Measurements from ENCODE around the gene EFNA5. TPM values are rescaled to one million over a fixed set of nuclear protein-coding genes. Genes with fewer than 3 reads are reported as not detected.

The EFNA5 gene
- total RNA-seq, 1 donor from 2014 or later, result 43.0 TPM

DNA sequence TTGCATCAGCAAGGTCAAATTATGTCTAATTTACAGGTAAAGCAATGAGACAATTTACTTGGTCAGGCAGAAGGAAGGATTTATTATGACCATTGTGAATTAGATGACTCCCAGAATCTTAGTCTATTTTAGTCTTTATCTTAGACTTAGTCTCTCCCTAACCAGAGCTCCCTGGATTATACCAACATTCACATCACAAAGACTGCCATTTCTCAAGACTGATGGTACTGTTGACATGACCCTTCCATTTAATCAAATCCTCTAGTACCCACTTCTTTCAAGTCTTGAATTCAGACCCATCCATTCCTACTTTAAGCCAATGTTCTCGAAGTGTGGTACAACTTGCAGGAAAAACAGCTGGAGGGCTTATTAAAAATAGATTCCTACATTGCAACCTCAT is 257.0 kb downstream of the EFNA5 start:
- Mint-ChIP-seq H3K4me3 (no peak overlapping the region), H3K36me3 (ENCODE audit: low read depth) (peaks cover 8% of the 10 kb centered on the region), H3K27me3 (ENCODE audit: low read depth) (no peaks in the 10 kb centered on the region), H3K4me1 (peaks cover 16% of the 10 kb centered on the region), H3K27ac (ENCODE audit: unreplicated experiment) (no peak overlapping the region), H3K9me3 (peaks cover 4% of the 10 kb centered on the region)
- TF ChIP-seq, protein P1, sequence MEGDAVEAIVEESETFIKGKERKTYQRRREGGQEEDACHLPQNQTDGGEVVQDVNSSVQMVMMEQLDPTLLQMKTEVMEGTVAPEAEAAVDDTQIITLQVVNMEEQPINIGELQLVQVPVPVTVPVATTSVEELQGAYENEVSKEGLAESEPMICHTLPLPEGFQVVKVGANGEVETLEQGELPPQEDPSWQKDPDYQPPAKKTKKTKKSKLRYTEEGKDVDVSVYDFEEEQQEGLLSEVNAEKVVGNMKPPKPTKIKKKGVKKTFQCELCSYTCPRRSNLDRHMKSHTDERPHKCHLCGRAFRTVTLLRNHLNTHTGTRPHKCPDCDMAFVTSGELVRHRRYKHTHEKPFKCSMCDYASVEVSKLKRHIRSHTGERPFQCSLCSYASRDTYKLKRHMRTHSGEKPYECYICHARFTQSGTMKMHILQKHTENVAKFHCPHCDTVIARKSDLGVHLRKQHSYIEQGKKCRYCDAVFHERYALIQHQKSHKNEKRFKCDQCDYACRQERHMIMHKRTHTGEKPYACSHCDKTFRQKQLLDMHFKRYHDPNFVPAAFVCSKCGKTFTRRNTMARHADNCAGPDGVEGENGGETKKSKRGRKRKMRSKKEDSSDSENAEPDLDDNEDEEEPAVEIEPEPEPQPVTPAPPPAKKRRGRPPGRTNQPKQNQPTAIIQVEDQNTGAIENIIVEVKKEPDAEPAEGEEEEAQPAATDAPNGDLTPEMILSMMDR (conservative IDR thresholded peaks at IDR 0.05), result no peak
- no peak for DNase-seq (ENCODE audit: low read depth, low spot score)

DNA sequence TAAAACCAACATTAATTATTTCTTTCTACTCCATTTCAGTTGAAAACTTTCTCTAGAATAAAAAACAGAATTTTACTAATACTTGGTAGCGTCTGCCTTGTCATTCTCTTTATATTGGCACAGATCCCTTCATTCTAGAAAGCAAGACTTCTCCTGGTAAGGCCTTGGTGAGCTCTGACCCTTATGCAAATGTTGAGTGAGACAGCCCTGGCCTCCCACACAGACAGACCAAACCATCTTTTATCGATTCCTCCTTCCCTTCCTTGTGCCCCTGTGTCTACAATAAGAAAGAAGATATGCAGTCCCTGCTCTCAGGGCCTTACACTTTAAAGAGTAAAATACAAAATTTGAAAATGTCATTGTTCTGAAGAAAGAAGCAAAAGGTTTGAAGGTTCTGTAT is 262.2 kb downstream of the EFNA5 start:
- peaks cover 4% of the 10 kb centered on the region for H3K9me3 Mint-ChIP-seq
- DNase-seq (ENCODE audit: low read depth, low spot score), result no peak
- H3K27me3 Mint-ChIP-seq (ENCODE audit: low read depth), result no peaks in the 10 kb centered on the region
- H3K27ac Mint-ChIP-seq (ENCODE audit: unreplicated experiment), result no peak overlapping the region
- no peak overlapping the region for H3K4me3 Mint-ChIP-seq
- TF ChIP-seq, protein P1 (conservative IDR thresholded peaks at IDR 0.05), result no peak
- H3K36me3 Mint-ChIP-seq (ENCODE audit: low read depth), result peaks cover 5% of the 10 kb centered on the region
- H3K4me1 Mint-ChIP-seq, result peaks cover 19% of the 10 kb centered on the region

DNA sequence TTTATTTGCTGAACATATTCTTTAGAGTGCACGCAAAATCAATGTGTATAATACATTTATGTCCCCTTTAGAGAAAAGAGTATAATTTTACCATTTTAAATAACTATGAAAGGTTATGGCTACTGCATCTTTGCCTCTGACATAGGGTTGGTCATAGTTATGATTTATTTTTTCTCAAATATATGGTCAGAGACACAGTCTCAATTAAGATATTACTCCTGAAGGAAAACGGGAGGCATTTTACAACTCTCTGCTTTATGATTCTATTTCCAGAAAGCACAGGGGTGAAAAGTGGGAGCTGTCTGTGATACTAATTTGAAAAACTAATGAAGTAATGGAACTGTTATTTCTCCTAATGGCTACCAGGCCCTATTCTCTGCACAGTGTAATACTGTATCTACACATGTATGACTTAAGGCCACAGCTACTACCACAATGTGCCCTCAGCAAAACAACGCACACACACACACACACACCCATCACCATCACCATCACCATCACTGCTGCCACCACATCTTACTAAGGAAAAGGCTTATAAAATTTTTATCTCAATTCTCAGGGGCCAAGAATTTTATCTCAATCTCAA is 262.9 kb downstream of the EFNA5 start:
- no peaks in the 10 kb centered on the region for H3K27me3 Mint-ChIP-seq (ENCODE audit: low read depth)
- peaks cover 4% of the 10 kb centered on the region for H3K9me3 Mint-ChIP-seq
- H3K4me3 Mint-ChIP-seq, result no peak overlapping the region
- peaks cover 5% of the 10 kb centered on the region for H3K36me3 Mint-ChIP-seq (ENCODE audit: low read depth)
- H3K27ac Mint-ChIP-seq (ENCODE audit: unreplicated experiment), result no peak overlapping the region
- H3K4me1 Mint-ChIP-seq, result peaks cover 25% of the 10 kb centered on the region
- TF ChIP-seq, protein P1 (conservative IDR thresholded peaks at IDR 0.05), result no peak
- DNase-seq (ENCODE audit: low read depth, low spot score), result no peak

DNA sequence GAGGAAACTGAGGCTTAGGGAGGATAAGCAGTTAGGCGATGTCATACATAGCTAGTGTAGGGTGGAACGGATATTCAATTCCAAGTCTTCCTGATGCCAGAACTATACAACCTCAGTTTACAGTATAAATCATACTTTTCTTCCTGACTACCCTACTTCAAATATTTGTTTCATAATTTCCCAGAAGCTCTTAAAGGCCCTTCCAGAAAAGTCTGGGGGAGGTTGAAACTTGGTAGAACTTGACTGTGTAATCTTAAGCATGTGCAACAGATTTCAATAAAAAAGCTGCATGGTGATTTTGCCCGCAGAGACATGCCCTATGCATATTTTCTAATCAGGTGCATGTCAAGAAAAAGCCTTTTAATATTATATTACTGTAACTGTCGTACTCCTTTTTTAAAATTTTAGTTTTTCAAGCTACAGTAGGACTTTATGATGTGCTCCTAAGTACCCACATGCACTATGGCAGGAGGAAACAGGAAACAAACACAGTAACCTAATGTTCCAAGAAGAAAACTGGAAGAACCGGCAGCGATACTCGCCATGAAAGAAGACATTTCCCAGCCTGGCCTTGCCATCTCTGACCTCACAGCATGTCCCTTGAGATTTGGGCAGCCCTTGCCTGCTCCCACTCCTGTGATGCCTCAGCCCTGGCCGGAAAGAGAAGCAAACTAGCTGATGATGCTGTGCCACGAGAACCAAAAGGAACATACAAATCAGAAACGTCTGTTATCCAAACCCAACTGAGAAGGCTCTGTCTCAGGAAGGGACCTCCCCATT is 266.0 kb downstream of the EFNA5 start:
- Mint-ChIP-seq H3K9me3 (peaks cover 2% of the 10 kb centered on the region), H3K4me1 (peaks cover 48% of the 10 kb centered on the region), H3K27ac (ENCODE audit: unreplicated experiment) (peak overlapping the region; percentile 81), H3K4me3 (no peak overlapping the region), H3K36me3 (ENCODE audit: low read depth) (peaks cover 5% of the 10 kb centered on the region), H3K27me3 (ENCODE audit: low read depth) (no peaks in the 10 kb centered on the region)
- TF ChIP-seq, protein P1 (conservative IDR thresholded peaks at IDR 0.05), result no peak
- DNase-seq (ENCODE audit: low read depth, low spot score), result no peak

DNA sequence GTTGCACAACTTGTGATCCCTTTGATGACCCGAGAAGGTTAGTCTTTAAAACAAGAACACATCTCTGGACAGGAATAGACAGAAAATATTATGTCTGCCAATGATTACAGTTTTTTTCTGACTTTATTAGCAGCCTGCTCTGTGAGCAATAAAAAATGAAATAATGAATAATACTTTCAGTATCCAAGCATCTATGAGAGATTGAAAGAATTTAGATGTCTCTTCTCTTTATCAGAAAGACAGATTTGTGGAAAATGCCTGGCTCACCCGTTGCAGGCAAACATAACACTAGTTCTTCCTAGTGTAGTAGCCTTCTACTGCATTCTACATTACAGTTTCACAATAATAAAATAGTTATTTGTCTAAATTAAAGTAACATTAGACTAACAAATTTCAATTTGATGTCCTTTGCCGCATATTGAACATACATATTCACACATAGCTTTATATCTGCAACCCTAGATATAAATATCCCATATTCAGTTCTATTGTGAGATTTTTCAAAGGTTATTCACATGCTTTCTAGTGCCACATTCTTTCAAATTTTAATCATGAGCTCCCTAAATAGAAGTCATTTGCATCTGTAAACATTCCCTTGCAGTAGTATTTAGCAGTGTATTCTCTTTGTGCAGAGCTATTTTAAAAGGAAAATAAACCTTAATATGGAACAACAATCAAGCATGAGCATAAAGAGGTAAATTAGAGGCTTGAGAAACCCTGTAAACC is 267.3 kb downstream of the EFNA5 start:
- no peaks in the 10 kb centered on the region for H3K9me3 Mint-ChIP-seq
- DNase-seq (ENCODE audit: low read depth, low spot score), result no peak
- TF ChIP-seq, protein P1 (conservative IDR thresholded peaks at IDR 0.05), result no peak
- no peak overlapping the region for H3K4me3 Mint-ChIP-seq
- H3K36me3 Mint-ChIP-seq (ENCODE audit: low read depth), result no peaks in the 10 kb centered on the region
- no peaks in the 10 kb centered on the region for H3K27me3 Mint-ChIP-seq (ENCODE audit: low read depth)
- peaks cover 44% of the 10 kb centered on the region for H3K4me1 Mint-ChIP-seq
- H3K27ac Mint-ChIP-seq (ENCODE audit: unreplicated experiment), result peak overlapping the region; percentile 89
